Measurements from ENCODE around the gene SLC30A2. TPM values are rescaled to one million over a fixed set of nuclear protein-coding genes. Genes with fewer than 3 reads are reported as not detected.

The SLC30A2 gene
- polyA plus RNA-seq, 6 donors from 2014 or later, result not detected

DNA sequence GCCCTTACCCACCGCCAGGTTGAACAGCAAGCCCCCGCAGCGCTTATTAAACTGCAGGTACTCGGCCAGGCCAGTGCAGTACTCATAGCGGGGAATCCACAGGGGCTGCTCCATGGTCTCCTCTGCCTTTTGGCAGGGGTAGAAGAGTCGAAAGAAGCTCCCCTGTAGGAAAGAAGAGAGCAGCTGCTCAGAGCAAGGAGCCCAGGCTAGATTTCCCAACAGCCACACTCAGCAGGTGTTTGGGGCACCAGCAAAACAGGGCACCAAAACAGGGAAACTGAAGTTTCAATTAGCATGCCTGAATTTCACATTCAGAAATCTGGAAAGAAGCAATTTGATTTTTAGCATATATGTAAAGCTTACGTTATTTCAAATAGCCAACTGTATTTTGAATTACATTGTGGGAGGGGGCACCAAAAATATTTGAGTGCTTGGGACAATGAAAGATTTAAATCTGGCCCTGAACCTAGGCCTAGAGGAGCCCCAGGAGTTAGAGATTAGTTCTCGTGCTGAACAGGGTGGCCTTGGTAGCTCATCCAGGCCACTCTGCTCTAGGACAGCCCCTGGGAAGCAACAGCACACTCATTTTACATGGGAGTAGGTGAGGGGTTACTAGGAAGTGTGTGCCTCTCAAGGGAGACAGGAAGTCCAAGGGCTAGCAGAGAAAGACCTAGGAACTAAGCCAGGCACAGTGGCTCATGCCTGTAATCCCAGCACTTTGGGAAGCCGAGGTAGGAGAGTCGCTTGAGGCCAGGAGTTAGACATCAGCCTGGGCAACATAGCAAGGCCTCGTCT is 56.3 kb downstream of the SLC30A2 start:
- peak overlapping the region in 2 of 6 donors; percentile 49 to 82 for H3K27ac Mint-ChIP-seq
- H3K27me3 Mint-ChIP-seq, result no peaks in the 10 kb centered on the region
- ATAC-seq (ENCODE audit: low read depth in 2 of 2) (no peak), DNase-seq (no peak)
- peaks cover 18 to 23% (median 22%) of the 10 kb centered on the region in 3 donors for H3K4me1 Mint-ChIP-seq
- H3K36me3 Mint-ChIP-seq, result peaks cover 0 to 12% of the 10 kb centered on the region in 2 donors
- no peak overlapping the region for H3K4me3 Mint-ChIP-seq
- H3K9me3 Mint-ChIP-seq, result no peaks in the 10 kb centered on the region

- no peak for DNase-seq
- no peaks in the 10 kb centered on the region for H3K9me3 Mint-ChIP-seq
- no peak overlapping the region for H3K4me3 Mint-ChIP-seq
- H3K27me3 Mint-ChIP-seq, result no peaks in the 10 kb centered on the region
- H3K36me3 Mint-ChIP-seq, result peaks cover 12% of the 10 kb centered on the region in 2 donors
- no peak overlapping the region for H3K27ac Mint-ChIP-seq
- peaks cover 13 to 19% (median 18%) of the 10 kb centered on the region in 3 donors for H3K4me1 Mint-ChIP-seq
- ATAC-seq (ENCODE audit: low read depth in 2 of 2), result no peak
These were observed 58.0 kb downstream of the SLC30A2 start for GRCh38 chr1:25987951-25988350.

Other genes with a start within 250 kb of the SLC30A2 start
- gene SELENON, start 245.9 kb downstream of the SLC30A2 start, polyA plus RNA-seq (ENCODE audit: low read depth in 6 of 6), result 1 to 10 TPM; 1.2 to 3.3 (median 1.3) TPM
- 10 to 100 TPM; 31.9 to 70.8 (median 38.7) TPM for gene MTFR1L, start 226.2 kb downstream of the SLC30A2 start, polyA plus RNA-seq (ENCODE audit: low read depth in 6 of 6)
- under 1 TPM in 1 of 6 donors, not detected in 5; 0.15 TPM for gene AUNIP, start 186.7 kb downstream of the SLC30A2 start, polyA plus RNA-seq (ENCODE audit: low read depth in 6 of 6)
- gene PAQR7, start 170.4 kb downstream of the SLC30A2 start, polyA plus RNA-seq (ENCODE audit: low read depth in 6 of 6), result under 1 TPM in 4 of 6 donors, not detected in 2; 0.08 to 0.24 (median 0.12) TPM
- gene STMN1, start 139.7 kb downstream of the SLC30A2 start, polyA plus RNA-seq (ENCODE audit: low read depth in 6 of 6), result 100 to 1,000 TPM; 109 to 169 (median 137) TPM
- gene PAFAH2, start 48.1 kb downstream of the SLC30A2 start, polyA plus RNA-seq (ENCODE audit: low read depth in 6 of 6), result 1 to 10 TPM; 4.0 to 9.2 (median 7.7) TPM
- gene EXTL1, start 24.3 kb downstream of the SLC30A2 start, polyA plus RNA-seq (ENCODE audit: low read depth in 6 of 6), result not detected
- not detected for gene TRIM63, start 21.5 kb upstream of the SLC30A2 start, polyA plus RNA-seq (ENCODE audit: low read depth in 6 of 6)
- gene PDIK1L, start 65.7 kb upstream of the SLC30A2 start, polyA plus RNA-seq (ENCODE audit: low read depth in 6 of 6), result 1 to 10 TPM; 3.2 to 6.0 (median 4.9) TPM
- gene FAM110D, start 113.0 kb upstream of the SLC30A2 start, polyA plus RNA-seq (ENCODE audit: low read depth in 6 of 6), result not detected
- gene C1orf232, start 122.8 kb upstream of the SLC30A2 start, polyA plus RNA-seq (ENCODE audit: low read depth in 6 of 6), result not detected
- gene ZNF593, start 123.8 kb upstream of the SLC30A2 start, polyA plus RNA-seq (ENCODE audit: low read depth in 6 of 6), result 10 to 100 TPM; 33.3 to 52.3 (median 36.1) TPM
- 1 to 10 TPM in 5 of 6 donors, under 1 TPM in 1; 0.96 to 3.5 (median 1.9) TPM for gene ZNF593OS, start 125.7 kb upstream of the SLC30A2 start, polyA plus RNA-seq (ENCODE audit: low read depth in 6 of 6)
- gene CNKSR1, start 131.4 kb upstream of the SLC30A2 start, polyA plus RNA-seq (ENCODE audit: low read depth in 6 of 6), result under 1 TPM in 3 of 6 donors, not detected in 3; 0.44 to 0.57 (median 0.49) TPM
- not detected for gene CATSPER4, start 144.5 kb upstream of the SLC30A2 start, polyA plus RNA-seq (ENCODE audit: low read depth in 6 of 6)
- 1 to 10 TPM; 2.5 to 8.2 (median 4.9) TPM for gene CEP85, start 188.1 kb upstream of the SLC30A2 start, polyA plus RNA-seq (ENCODE audit: low read depth in 6 of 6)
- 1,000 to 10,000 TPM in 2 of 6 donors, 100 to 1,000 TPM in 4; 624 to 1,205 (median 832) TPM for gene SH3BGRL3, start 234.0 kb upstream of the SLC30A2 start, polyA plus RNA-seq (ENCODE audit: low read depth in 6 of 6)

Measured in naive B cell (primary cell).